Stomach (tissue), 9 donors: ENCODE results near the gene VGLL2. TPM values are rescaled to one million over a fixed set of nuclear protein-coding genes. Genes with fewer than 3 reads are reported as not detected.

ENCODE experiments used
- DNase-seq, 2 donors: peaks; one replicate each; pipeline versions ENCODE4 v3.0.0 to v3.0.0-alpha.2; 2013 to 2019
- H3K27ac ChIP-seq, 5 donors: fragments of 200-600 bp in 4 of 5; sonication (generic) in 4 of 5; one replicate each; pipeline ENCODE4 v1.5.1; 2013 to 2019; ENCODE audit warnings: mild to moderate bottlenecking in 1 of 5, moderate library complexity in 1 of 5
- H3K27me3 ChIP-seq, 3 donors: fragments of 200-600 bp; sonication (generic); one replicate each; pipeline ENCODE4 v1.5.1; 2017 to 2019; ENCODE audit warnings: mixed run types in 1 of 3
- H3K36me3 ChIP-seq, 4 donors: fragments of 200-600 bp; sonication (generic); 1 replicate in 3 of 4; 2 replicates in 1 of 4; pipeline ENCODE4 v1.5.1; 2016 to 2019
- H3K4me1 ChIP-seq, 4 donors: fragments of 200-600 bp; sonication (generic); one replicate each; pipeline ENCODE4 v1.5.1; 2016 to 2019
- H3K4me3 ChIP-seq, 4 donors: fragments of 200-600 bp; sonication (generic) in 3 of 4; one replicate each; pipeline ENCODE4 v1.5.1; 2016 to 2019; ENCODE audit warnings: mild to moderate bottlenecking in 1 of 4
- H3K9me3 ChIP-seq, 4 donors: fragments of 200-600 bp; sonication (generic); one replicate each; pipeline ENCODE4 v1.5.1; 2016 to 2019
- CTCF ChIP-seq, 7 experiments: fragments of 450-650 bp in 4 of 7; fragments of 200-600 bp in 3 of 7; sonication (generic) in 3 of 7; IDR thresholded peaks; one replicate each; pipeline ENCODE4 v1.5.1; 2016 to 2019; ENCODE audit warnings: antibody characterized with exemption in 7 of 7, control low read depth in 2 of 7, mild to moderate bottlenecking in 1 of 7
- EP300 ChIP-seq: sonication (generic); formaldehyde crosslinking; IDR thresholded peaks from one replicate; pipeline ENCODE4 v1.6.1; 2017; ENCODE audit warnings: antibody characterized with exemption
- POLR2A ChIP-seq, 4 donors: fragments of 450-650 bp; IDR thresholded peaks; one replicate each; pipeline ENCODE4 v1.6.1; 2016; ENCODE audit warnings: antibody characterized with exemption in 4 of 4, control low read depth in 2 of 4, mild to moderate bottlenecking in 1 of 4, moderate library complexity in 1 of 4
- POLR2AphosphoS5 ChIP-seq, 3 donors: sonication (generic); formaldehyde crosslinking; IDR thresholded peaks; one replicate each; pipeline ENCODE4 v1.6.1; 2016; ENCODE audit warnings: antibody characterized with exemption in 3 of 3
- WGBS, 5 donors: extraction: QIAGEN DNeasy Blood & Tissue Kit in 3 of 5; methylation state at CpG; one replicate each; pipeline versions ENCODE4 v1.1.5 to v1.1.7; 2013 to 2018; 5-methylcytosine and 5-hydroxymethylcytosine counted together
- intact Hi-C: fragments of 100-400 bp; cut with DNase I; formaldehyde crosslinking; loops from one replicate; pipeline ENCODE4 v1.15.1; 2023; ENCODE audit warnings: low total_unique reads
- polyA plus RNA-seq, 3 donors: library from polyadenylated mRNA; stranded (reverse); fragments of 200-250 nt; gene quantifications; one replicate each; pipeline ENCODE4 v1.2.3, GENCODE V29; 2013
- total RNA-seq, 5 donors: library from RNA; depleted of rRNA; stranded (reverse); fragments of >200 nt; gene quantifications; one replicate each; pipeline versions ENCODE4 v1.1.0 to v1.2.3, GENCODE V29; 2014 to 2016
- donor health status: healthy with polysubstance abuse.
- donor health status: Bipolar disorder and iron deficiency.
- donor health status: healthy.

VGLL2 gene
- total and polyA plus RNA-seq, 8 donors: 1.2 TPM; not detected in 7

- H3K4me1 ChIP-seq: peaks cover 19 to 32% (median 26%) of the 10 kb centered on the region in 4 donors
- no peak overlapping the region for H3K27ac ChIP-seq
- 2 to 6% (median 5%) methylated on average over 56 to 74 of the region's 74 CpGs for WGBS, 5 donors
- no peaks in the 10 kb centered on the region for H3K36me3 ChIP-seq
- TF ChIP-seq CTCF (IDR thresholded peaks at IDR 0.05): no peak
- TF ChIP-seq EP300: no peak
- TF ChIP-seq POLR2AphosphoS5 (IDR thresholded peaks at IDR 0.05): no peak
- no peak for TF ChIP-seq POLR2A (IDR thresholded peaks at IDR 0.05)
- H3K27me3 ChIP-seq: peaks cover 18 to 100% (median 65%) of the 10 kb centered on the region in 3 donors
- peak overlapping the region; percentile 29 to 49 (median 40) for H3K4me3 ChIP-seq
- H3K9me3 ChIP-seq: no peaks in the 10 kb centered on the region
- DNase-seq: peak in 1 of 2 donors; percentile 59
- intact Hi-C loops: no loop called here
These were observed 4.9 kb downstream of the VGLL2 start for GRCh38 chr6:117270055-117270842.

GRCh38 chr6:117270843-117271507 is 5.6 kb downstream of the VGLL2 start:
- peak in 1 of 2 donors; percentile 23 for DNase-seq
- intact Hi-C loops: no loop called here
- Histone ChIP-seq H3K4me1 (peaks cover 12 to 24% (median 19%) of the 10 kb centered on the region in 4 donors), H3K9me3 (no peaks in the 10 kb centered on the region), H3K4me3 (peak overlapping the region; percentile 29 to 49 (median 40)), H3K36me3 (no peaks in the 10 kb centered on the region), H3K27ac (no peak overlapping the region), H3K27me3 (peaks cover 18 to 100% (median 64%) of the 10 kb centered on the region in 3 donors)
- WGBS, 5 donors: 4 to 13% (median 6%) methylated on average over 29 to 48 of the region's 48 CpGs
- no peak for TF ChIP-seq EP300
- no peak for TF ChIP-seq POLR2A (IDR thresholded peaks at IDR 0.05)
- TF ChIP-seq POLR2AphosphoS5 (IDR thresholded peaks at IDR 0.05): no peak
- TF ChIP-seq CTCF (IDR thresholded peaks at IDR 0.05): no peak

GRCh38 chr6:117272032-117272866 is 6.9 kb downstream of the VGLL2 start:
- intact Hi-C loops: no loop called here
- Histone ChIP-seq H3K4me1 (peaks cover 8 to 17% (median 13%) of the 10 kb centered on the region in 4 donors), H3K4me3 (no peak overlapping the region), H3K9me3 (no peaks in the 10 kb centered on the region), H3K27ac (no peak overlapping the region), H3K27me3 (peaks cover 14 to 97% (median 60%) of the 10 kb centered on the region in 3 donors), H3K36me3 (no peaks in the 10 kb centered on the region)
- DNase-seq: no peak
- 13 to 25% (median 14%) methylated on average over 8 of the region's 8 CpGs for WGBS, 5 donors
- no peak for TF ChIP-seq POLR2AphosphoS5 (IDR thresholded peaks at IDR 0.05)
- TF ChIP-seq EP300: no peak
- no peak for TF ChIP-seq POLR2A (IDR thresholded peaks at IDR 0.05)
- no peak for TF ChIP-seq CTCF (IDR thresholded peaks at IDR 0.05)

- H3K4me3 ChIP-seq: no peak overlapping the region
These were observed 7.5 kb downstream of the VGLL2 start for GRCh38 chr6:117272891-117273290.

More at GRCh38 chr6:117272891-117273290, 7.5 kb downstream of the VGLL2 start:
- H3K27ac ChIP-seq: no peak overlapping the region
- H3K4me1 ChIP-seq: peaks cover 8 to 17% (median 13%) of the 10 kb centered on the region in 4 donors
- no peak for TF ChIP-seq CTCF (IDR thresholded peaks at IDR 0.05)
- TF ChIP-seq POLR2AphosphoS5 (IDR thresholded peaks at IDR 0.05): no peak
- TF ChIP-seq EP300: no peak
- TF ChIP-seq POLR2A (IDR thresholded peaks at IDR 0.05): no peak
- no peak for DNase-seq
- no peaks in the 10 kb centered on the region for H3K9me3 ChIP-seq
- H3K27me3 ChIP-seq: peaks cover 11 to 95% (median 57%) of the 10 kb centered on the region in 3 donors
- no peaks in the 10 kb centered on the region for H3K36me3 ChIP-seq
- 10 to 42% (median 38%) methylated on average over 1 of the region's 1 CpG for WGBS, 5 donors
- intact Hi-C loops: no loop called here
